Activated gamma-delta T cell (primary cell): ENCODE data around the gene MLNR.
A peak's percentile ranks its signal among the peaks of the same experiment; 100 is the strongest.

Experiments
- DNase-seq: peaks from one replicate; lab custom pipeline; 2025; lab: John Stamatoyannopoulos, UW

Gene MLNR

GRCh38 chr13:49226613-49227012, 6.5 kb downstream of the MLNR start:
- DNase-seq, result no peak

- no peak for DNase-seq
These were observed 14.6 kb downstream of the MLNR start for GRCh38 chr13:49234741-49235140.

GRCh38 chr13:49235856-49236431, 15.8 kb downstream of the MLNR start:
- no peak for DNase-seq

GRCh38 chr13:49238621-49239020, 18.5 kb downstream of the MLNR start:
- DNase-seq, result no peak

- no peak for DNase-seq
These were observed 19.9 kb downstream of the MLNR start for GRCh38 chr13:49240017-49240416.

- DNase-seq, result no peak
These were observed 21.2 kb downstream of the MLNR start for GRCh38 chr13:49241296-49241695.

- no peak for DNase-seq
These were observed 25.0 kb downstream of the MLNR start for GRCh38 chr13:49245101-49245500.

GRCh38 chr13:49246850-49247642, 26.9 kb downstream of the MLNR start:
- DNase-seq, result no peak

- peak; percentile 67 for DNase-seq
These were observed 27.8 kb downstream of the MLNR start, which contains the start of gene CDADC1 for GRCh38 chr13:49247643-49248621. CDADC1 (plus strand) TSS chr13:49247925; CDS start chr13:49248038, 113 bp downstream.

- no peak for DNase-seq
These were observed 28.5 kb downstream of the MLNR start for GRCh38 chr13:49248622-49249002.

GRCh38 chr13:49251326-49251725, 31.2 kb downstream of the MLNR start:
- DNase-seq, result no peak

- DNase-seq, result no peak
These were observed 33.2 kb downstream of the MLNR start for GRCh38 chr13:49253310-49253709.

GRCh38 chr13:49254007-49254406, 33.9 kb downstream of the MLNR start:
- no peak for DNase-seq

- no peak for DNase-seq
These were observed 36.7 kb downstream of the MLNR start for GRCh38 chr13:49256841-49257240.

- DNase-seq, result no peak
These were observed 38.1 kb downstream of the MLNR start for GRCh38 chr13:49258089-49258796.

GRCh38 chr13:49259586-49259985, 39.4 kb downstream of the MLNR start:
- DNase-seq, result no peak

- no peak for DNase-seq
These were observed 42.5 kb downstream of the MLNR start for GRCh38 chr13:49262634-49263033.

- no peak for DNase-seq
These were observed 45.7 kb downstream of the MLNR start for GRCh38 chr13:49265822-49266221.

GRCh38 chr13:49271264-49271663, 51.1 kb downstream of the MLNR start:
- no peak for DNase-seq
